ENCODE measurements around the gene MYO5B.

DNA sequence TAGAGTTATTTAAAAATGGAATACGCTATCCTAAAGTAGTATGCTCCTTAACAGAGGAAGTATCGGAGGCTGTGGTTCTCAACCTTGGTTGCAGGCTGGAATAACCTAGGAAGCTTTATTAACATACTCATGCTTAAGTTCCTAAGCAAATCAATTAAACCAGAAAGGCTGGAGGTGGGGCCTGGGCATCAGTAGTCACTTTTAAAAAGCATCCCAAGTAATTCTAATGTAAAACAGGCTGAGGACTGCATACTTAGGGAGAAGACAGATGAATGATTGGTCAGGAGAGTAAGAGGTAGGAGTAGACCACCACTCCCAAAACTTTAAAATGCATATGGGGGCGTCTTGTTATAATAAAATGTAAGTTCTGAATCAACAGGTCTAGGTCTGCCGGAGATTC is 396.9 kb downstream of the MYO5B start:
- TF ChIP-seq POLR2A (conservative IDR thresholded peaks at IDR 0.05), result no peak
- no peak for TF ChIP-seq CTCF (IDR thresholded peaks at IDR 0.05 in 2 of 3, conservative IDR thresholded peaks at IDR 0.05 in 1 of 3; ENCODE audit: insufficient read depth in 2 of 3, low read depth in 1 of 3, low read length in 3 of 3)
- TF ChIP-seq, protein P1, sequence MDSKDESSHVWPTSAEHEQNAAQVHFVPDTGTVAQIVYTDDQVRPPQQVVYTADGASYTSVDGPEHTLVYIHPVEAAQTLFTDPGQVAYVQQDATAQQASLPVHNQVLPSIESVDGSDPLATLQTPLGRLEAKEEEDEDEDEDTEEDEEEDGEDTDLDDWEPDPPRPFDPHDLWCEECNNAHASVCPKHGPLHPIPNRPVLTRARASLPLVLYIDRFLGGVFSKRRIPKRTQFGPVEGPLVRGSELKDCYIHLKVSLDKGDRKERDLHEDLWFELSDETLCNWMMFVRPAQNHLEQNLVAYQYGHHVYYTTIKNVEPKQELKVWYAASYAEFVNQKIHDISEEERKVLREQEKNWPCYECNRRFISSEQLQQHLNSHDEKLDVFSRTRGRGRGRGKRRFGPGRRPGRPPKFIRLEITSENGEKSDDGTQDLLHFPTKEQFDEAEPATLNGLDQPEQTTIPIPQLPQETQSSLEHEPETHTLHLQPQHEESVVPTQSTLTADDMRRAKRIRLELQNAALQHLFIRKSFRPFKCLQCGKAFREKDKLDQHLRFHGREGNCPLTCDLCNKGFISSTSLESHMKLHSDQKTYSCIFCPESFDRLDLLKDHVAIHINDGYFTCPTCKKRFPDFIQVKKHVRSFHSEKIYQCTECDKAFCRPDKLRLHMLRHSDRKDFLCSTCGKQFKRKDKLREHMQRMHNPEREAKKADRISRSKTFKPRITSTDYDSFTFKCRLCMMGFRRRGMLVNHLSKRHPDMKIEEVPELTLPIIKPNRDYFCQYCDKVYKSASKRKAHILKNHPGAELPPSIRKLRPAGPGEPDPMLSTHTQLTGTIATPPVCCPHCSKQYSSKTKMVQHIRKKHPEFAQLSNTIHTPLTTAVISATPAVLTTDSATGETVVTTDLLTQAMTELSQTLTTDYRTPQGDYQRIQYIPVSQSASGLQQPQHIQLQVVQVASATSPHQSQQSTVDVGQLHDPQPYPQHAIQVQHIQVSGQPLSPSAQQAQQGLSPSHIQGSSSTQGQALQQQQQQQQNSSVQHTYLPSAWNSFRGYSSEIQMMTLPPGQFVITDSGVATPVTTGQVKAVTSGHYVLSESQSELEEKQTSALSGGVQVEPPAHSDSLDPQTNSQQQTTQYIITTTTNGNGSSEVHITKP (IDR thresholded peaks at IDR 0.05; ENCODE audit: partially characterized antibody), result no peak
- TF ChIP-seq SIN3A (IDR thresholded peaks at IDR 0.05; ENCODE audit: borderline replicate concordance in 2 of 2, control insufficient read depth in 1 of 2, low read depth in 2 of 2, low read length in 2 of 2), result no peak
- no peak for TF ChIP-seq ARHGAP35 (IDR thresholded peaks at IDR 0.05; ENCODE audit: partially characterized antibody)
- TF ChIP-seq MCM2 (IDR thresholded peaks at IDR 0.05; ENCODE audit: low read depth), result no peak
- TF ChIP-seq ZZZ3 (IDR thresholded peaks at IDR 0.05), result no peak
- no peak for TF ChIP-seq TEAD1 (CRISPR knock-in tag; IDR thresholded peaks at IDR 0.05)
- no peak for TF ChIP-seq PATZ1 (CRISPR knock-in tag; IDR thresholded peaks at IDR 0.05; ENCODE audit: borderline replicate concordance)
- TF ChIP-seq ZBTB7A (IDR thresholded peaks at IDR 0.05; ENCODE audit: borderline replicate concordance, control insufficient read depth, low read depth, low read length), result no peak
- TF ChIP-seq, protein P2, sequence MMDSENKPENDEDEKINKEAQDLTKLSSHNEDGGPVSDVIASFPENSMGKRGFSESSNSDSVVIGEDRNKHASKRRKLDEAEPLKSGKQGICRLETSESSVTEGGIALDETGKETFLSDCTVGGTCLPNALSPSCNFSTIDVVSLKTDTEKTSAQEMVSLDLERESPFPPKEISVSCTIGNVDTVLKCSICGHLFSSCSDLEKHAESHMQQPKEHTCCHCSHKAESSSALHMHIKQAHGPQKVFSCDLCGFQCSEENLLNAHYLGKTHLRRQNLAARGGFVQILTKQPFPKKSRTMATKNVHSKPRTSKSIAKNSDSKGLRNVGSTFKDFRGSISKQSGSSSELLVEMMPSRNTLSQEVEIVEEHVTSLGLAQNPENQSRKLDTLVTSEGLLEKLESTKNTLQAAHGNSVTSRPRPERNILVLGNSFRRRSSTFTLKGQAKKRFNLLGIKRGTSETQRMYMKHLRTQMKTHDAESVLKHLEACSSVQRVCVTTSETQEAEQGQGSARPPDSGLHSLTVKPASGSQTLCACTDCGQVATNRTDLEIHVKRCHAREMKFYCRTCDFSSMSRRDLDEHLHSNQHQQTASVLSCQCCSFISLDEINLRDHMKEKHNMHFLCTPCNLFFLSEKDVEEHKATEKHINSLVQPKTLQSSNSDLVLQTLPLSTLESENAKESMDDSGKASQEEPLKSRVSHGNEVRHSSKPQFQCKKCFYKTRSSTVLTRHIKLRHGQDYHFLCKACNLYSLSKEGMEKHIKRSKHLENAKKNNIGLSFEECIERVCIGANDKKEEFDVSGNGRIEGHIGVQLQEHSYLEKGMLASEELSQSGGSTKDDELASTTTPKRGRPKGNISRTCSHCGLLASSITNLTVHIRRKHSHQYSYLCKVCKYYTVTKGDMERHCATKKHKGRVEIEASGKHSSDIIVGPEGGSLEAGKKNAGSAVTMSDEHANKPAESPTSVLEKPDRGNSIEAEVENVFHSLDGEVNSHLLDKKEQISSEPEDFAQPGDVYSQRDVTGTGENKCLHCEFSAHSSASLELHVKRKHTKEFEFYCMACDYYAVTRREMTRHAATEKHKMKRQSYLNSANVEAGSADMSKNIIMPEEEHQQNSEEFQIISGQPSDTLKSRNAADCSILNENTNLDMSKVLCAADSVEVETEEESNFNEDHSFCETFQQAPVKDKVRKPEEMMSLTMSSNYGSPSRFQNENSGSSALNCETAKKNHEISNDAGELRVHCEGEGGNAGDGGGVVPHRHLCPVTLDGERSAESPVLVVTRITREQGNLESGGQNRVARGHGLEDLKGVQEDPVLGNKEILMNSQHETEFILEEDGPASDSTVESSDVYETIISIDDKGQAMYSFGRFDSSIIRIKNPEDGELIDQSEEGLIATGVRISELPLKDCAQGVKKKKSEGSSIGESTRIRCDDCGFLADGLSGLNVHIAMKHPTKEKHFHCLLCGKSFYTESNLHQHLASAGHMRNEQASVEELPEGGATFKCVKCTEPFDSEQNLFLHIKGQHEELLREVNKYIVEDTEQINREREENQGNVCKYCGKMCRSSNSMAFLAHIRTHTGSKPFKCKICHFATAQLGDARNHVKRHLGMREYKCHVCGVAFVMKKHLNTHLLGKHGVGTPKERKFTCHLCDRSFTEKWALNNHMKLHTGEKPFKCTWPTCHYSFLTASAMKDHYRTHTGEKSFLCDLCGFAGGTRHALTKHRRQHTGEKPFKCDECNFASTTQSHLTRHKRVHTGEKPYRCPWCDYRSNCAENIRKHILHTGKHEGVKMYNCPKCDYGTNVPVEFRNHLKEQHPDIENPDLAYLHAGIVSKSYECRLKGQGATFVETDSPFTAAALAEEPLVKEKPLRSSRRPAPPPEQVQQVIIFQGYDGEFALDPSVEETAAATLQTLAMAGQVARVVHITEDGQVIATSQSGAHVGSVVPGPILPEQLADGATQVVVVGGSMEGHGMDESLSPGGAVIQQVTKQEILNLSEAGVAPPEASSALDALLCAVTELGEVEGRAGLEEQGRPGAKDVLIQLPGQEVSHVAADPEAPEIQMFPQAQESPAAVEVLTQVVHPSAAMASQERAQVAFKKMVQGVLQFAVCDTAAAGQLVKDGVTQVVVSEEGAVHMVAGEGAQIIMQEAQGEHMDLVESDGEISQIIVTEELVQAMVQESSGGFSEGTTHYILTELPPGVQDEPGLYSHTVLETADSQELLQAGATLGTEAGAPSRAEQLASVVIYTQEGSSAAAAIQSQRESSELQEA (IDR thresholded peaks at IDR 0.05; ENCODE audit: low read depth), result no peak
- no peak for TF ChIP-seq SRSF9 (IDR thresholded peaks at IDR 0.05; ENCODE audit: borderline replicate concordance, low read depth, low read length)
- no peak for TF ChIP-seq CC2D1A (IDR thresholded peaks at IDR 0.05)
